ENCODE results near the gene IL1R2.

The IL1R2 gene

DNA sequence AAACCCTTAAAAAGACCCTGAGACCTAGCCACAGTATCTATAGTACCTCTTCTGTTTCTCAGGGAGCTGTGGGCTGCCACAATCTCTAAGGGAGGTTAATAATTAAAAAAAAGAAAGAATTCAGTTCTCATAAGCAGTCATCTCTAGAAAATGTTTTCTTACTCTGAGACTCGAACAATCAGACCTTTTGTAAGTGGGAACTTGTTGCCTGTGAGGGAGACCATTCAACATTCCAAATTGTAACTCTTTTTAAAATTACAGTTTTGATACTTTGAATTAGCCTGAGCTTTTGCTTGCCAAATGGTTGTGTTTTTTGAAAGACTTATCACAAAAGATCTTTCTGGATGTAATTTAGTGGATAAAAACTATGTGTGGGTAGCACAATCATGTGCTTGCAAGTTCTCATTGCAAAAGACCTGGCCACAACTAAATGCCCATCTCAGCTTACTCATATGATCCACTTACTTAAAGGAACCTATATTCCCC, 33.3 kb downstream of the IL1R2 start:
- no peak for DNase-seq (ENCODE audit: low read depth in 1 of 2, low spot score in 1 of 2)
- H3K27ac ChIP-seq (replicated peaks), result no peak overlapping the region

DNA sequence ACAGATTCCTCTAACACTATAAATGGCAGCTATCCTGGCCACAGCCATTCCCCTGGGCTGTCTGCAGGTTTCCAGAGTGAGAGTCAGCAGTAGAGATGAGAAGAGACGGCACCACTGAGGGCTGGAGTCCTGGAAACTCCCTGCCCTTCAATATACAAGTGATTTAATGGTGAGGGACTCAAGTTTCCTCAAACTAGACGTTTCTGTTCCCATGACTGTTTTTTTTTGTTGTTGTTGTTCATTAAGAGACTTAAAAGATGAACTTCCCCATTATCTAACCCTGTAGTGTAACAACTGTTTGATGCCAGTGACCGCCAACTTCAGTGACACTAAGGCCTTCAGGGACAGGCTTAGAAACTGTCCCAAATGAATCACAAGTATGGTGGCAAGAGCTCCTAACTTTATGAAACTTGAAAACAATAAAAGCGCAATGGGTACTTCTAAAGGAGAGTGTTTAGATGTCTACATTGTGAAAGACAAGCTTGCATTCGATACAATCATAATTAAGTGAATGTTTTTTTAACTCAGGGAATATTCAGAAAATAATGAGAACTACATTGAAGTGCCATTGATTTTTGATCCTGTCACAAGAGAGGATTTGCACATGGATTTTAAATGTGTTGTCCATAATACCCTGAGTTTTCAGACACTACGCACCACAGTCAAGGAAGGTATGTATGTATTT, 34.0 kb downstream of the IL1R2 start:
- Histone ChIP-seq H3K27ac (replicated peaks) (no peak overlapping the region), H3K4me3 (replicated peaks; ENCODE audit: insufficient read depth, low read length) (no peak overlapping the region), H3K27me3 (ENCODE audit: insufficient read depth, poor library complexity, severe bottlenecking) (no peaks in the 10 kb centered on the region)
- no peak for DNase-seq (ENCODE audit: low read depth in 1 of 2, low spot score in 1 of 2)
- no peak for TF ChIP-seq SPI1 (IDR thresholded peaks at IDR 0.05; ENCODE audit: borderline replicate concordance, low read depth)
- no peak for TF ChIP-seq GABPA (IDR thresholded peaks at IDR 0.05; ENCODE audit: low read depth)
- TF ChIP-seq, protein P1, sequence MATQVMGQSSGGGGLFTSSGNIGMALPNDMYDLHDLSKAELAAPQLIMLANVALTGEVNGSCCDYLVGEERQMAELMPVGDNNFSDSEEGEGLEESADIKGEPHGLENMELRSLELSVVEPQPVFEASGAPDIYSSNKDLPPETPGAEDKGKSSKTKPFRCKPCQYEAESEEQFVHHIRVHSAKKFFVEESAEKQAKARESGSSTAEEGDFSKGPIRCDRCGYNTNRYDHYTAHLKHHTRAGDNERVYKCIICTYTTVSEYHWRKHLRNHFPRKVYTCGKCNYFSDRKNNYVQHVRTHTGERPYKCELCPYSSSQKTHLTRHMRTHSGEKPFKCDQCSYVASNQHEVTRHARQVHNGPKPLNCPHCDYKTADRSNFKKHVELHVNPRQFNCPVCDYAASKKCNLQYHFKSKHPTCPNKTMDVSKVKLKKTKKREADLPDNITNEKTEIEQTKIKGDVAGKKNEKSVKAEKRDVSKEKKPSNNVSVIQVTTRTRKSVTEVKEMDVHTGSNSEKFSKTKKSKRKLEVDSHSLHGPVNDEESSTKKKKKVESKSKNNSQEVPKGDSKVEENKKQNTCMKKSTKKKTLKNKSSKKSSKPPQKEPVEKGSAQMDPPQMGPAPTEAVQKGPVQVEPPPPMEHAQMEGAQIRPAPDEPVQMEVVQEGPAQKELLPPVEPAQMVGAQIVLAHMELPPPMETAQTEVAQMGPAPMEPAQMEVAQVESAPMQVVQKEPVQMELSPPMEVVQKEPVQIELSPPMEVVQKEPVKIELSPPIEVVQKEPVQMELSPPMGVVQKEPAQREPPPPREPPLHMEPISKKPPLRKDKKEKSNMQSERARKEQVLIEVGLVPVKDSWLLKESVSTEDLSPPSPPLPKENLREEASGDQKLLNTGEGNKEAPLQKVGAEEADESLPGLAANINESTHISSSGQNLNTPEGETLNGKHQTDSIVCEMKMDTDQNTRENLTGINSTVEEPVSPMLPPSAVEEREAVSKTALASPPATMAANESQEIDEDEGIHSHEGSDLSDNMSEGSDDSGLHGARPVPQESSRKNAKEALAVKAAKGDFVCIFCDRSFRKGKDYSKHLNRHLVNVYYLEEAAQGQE (IDR thresholded peaks at IDR 0.05; ENCODE audit: insufficient replicate concordance, low read depth), result no peak
- no peak for TF ChIP-seq POLR2AphosphoS5 (IDR thresholded peaks at IDR 0.05; ENCODE audit: low read depth)
- no peak for TF ChIP-seq CTCF (IDR thresholded peaks at IDR 0.05; ENCODE audit: insufficient read depth, low read length)

More for the DNA sequence above, 33.3 kb downstream of the IL1R2 start:
- no peaks in the 10 kb centered on the region for H3K27me3 ChIP-seq (ENCODE audit: insufficient read depth, poor library complexity, severe bottlenecking)
- H3K4me3 ChIP-seq (replicated peaks; ENCODE audit: insufficient read depth, low read length), result no peak overlapping the region
- TF ChIP-seq, protein P1 (IDR thresholded peaks at IDR 0.05; ENCODE audit: insufficient replicate concordance, low read depth), result no peak

GRCh38 chr2:102027036-102027980, 35.5 kb downstream of the IL1R2 start:
- Histone ChIP-seq H3K27ac (replicated peaks) (no peak overlapping the region), H3K4me3 (replicated peaks; ENCODE audit: insufficient read depth, low read length) (no peak overlapping the region), H3K27me3 (ENCODE audit: insufficient read depth, poor library complexity, severe bottlenecking) (no peaks in the 10 kb centered on the region)
- no peak for TF ChIP-seq CTCF (IDR thresholded peaks at IDR 0.05; ENCODE audit: insufficient read depth, low read length)
- no peak for TF ChIP-seq GABPA (IDR thresholded peaks at IDR 0.05; ENCODE audit: low read depth)
- TF ChIP-seq SPI1 (IDR thresholded peaks at IDR 0.05; ENCODE audit: borderline replicate concordance, low read depth), result no peak
- TF ChIP-seq, protein P1 (IDR thresholded peaks at IDR 0.05; ENCODE audit: insufficient replicate concordance, low read depth), result no peak
- TF ChIP-seq POLR2AphosphoS5 (IDR thresholded peaks at IDR 0.05; ENCODE audit: low read depth), result no peak
- no peak for DNase-seq (ENCODE audit: low read depth in 1 of 2, low spot score in 1 of 2)

Measured in HL-60 (cell line).